Vagina (tissue), 2 donors: ENCODE results near the gene GRAPL.
"Not testable (repeated sequence)": the region's sequence is repeated elsewhere in the genome, so short reads cannot be mapped to it uniquely, and the experiment has no call there.

Source experiments
- CTCF ChIP-seq, 3 experiments: fragments of 450-650 bp in 2 of 3; fragments of 200-600 bp in 1 of 3; sonication (generic) in 1 of 3; IDR thresholded peaks; one replicate each; pipeline ENCODE4 v1.5.1; 2017 to 2019; ENCODE audit warnings: antibody characterized with exemption in 3 of 3, mild to moderate bottlenecking in 2 of 3, moderate library complexity in 2 of 3
- POLR2A ChIP-seq, 2 donors: fragments of 450-650 bp; IDR thresholded peaks; one replicate each; pipeline ENCODE4 v1.6.1; 2017; ENCODE audit warnings: antibody characterized with exemption in 2 of 2, mild to moderate bottlenecking in 2 of 2, moderate library complexity in 2 of 2
- POLR2AphosphoS5 ChIP-seq, 2 donors: sonication (generic); formaldehyde crosslinking; IDR thresholded peaks; one replicate each; pipeline ENCODE4 v1.9.0; 2017; ENCODE audit warnings: antibody characterized with exemption in 2 of 2, mild to moderate bottlenecking in 2 of 2, low read depth in 1 of 2; ENCODE audit not compliant: insufficient read depth in 1 of 2

- TF ChIP-seq CTCF (IDR thresholded peaks at IDR 0.05); POLR2A (IDR thresholded peaks at IDR 0.05); POLR2AphosphoS5 (IDR thresholded peaks at IDR 0.05; ENCODE audit: insufficient read depth in 1 of 2, low read depth in 1 of 2): not testable (repeated sequence)
These were observed 2.1 kb downstream of the GRAPL start for GRCh38 chr17:19129500-19129899.
